Measurements from ENCODE around the gene FRG2B. TPM values are rescaled to one million over a fixed set of nuclear protein-coding genes. Genes with fewer than 3 reads are reported as not detected.

The FRG2B gene
- total RNA-seq, 1 donor from 2014 or later, result not detected

DNA sequence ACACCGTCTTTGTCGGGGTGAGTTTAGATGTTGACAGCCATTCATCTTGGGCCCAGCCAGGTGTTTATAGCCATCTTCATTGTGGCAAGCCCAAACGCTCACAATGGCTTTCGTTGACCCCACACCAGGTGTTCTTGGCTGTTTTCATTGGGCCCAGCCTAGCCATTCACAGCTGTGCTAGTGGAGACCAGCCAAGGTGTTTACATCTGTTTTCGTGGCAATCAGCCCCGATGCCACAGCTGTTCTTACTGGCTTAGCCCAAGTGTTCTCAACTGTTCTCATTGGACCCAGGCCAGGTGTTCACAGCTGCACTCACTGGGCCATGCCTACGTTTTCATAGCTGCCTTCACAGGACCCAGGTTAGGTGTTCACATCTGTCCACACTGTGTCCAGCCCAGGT lies 7.7 kb downstream of the FRG2B start:
- intact Hi-C loops (cut with micrococcal nuclease), result no loop called here
- ATAC-seq (ENCODE audit: low read depth), result no peak
- no peak for DNase-seq
- POLR2A ChIA-PET, result no interaction called here
- CTCF ChIA-PET, result no interaction called here
- no peak for TF ChIP-seq CTCF (IDR thresholded peaks at IDR 0.05)
- peaks cover 4% of the 10 kb centered on the region for H3K9me3 Mint-ChIP-seq
- H3K27me3 Mint-ChIP-seq, result peaks cover 21% of the 10 kb centered on the region
- H3K36me3 Mint-ChIP-seq (ENCODE audit: low read depth), result no peaks in the 10 kb centered on the region
- H3K27ac Mint-ChIP-seq, result no peak overlapping the region
- H3K4me1 Mint-ChIP-seq, result no peaks in the 10 kb centered on the region
- H3K4me3 Mint-ChIP-seq, result no peak overlapping the region

DNA sequence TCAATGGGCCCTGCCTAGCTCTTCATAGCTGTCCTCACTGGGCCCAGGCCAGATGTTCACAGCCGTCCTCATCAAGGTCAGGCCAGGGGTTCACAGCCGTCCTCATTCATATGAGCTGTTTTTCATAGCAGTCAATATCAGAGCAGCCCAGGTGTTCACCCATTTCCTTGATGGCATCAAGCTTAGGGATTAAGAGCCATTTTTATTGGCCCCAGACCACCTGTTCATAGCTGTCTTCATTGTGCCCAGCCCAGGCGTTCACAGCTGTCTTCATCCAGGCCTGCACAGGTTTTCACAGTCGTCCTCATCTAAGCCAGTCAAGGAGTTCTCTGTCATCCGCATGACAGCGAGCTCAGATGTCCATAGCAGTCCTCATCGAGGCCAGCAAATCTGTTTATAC lies 9.4 kb downstream of the FRG2B start:
- Mint-ChIP-seq H3K4me3 (no peak overlapping the region), H3K27ac (no peak overlapping the region), H3K36me3 (ENCODE audit: low read depth) (no peaks in the 10 kb centered on the region), H3K27me3 (peaks cover 19% of the 10 kb centered on the region), H3K9me3 (peaks cover 9% of the 10 kb centered on the region), H3K4me1 (no peaks in the 10 kb centered on the region)
- no peak for ATAC-seq (ENCODE audit: low read depth)
- ChIA-PET CTCF (no interaction called here), POLR2A (no interaction called here)
- DNase-seq, result no peak
- intact Hi-C loops (cut with micrococcal nuclease), result no loop called here
- TF ChIP-seq CTCF (IDR thresholded peaks at IDR 0.05), result no peak

GRCh38 chr10:133616371-133617130 lies 10.0 kb downstream of the FRG2B start:
- CTCF ChIA-PET, result no interaction called here
- Mint-ChIP-seq H3K4me3 (no peak overlapping the region), H3K27me3 (peaks cover 17% of the 10 kb centered on the region), H3K27ac (no peak overlapping the region), H3K9me3 (peaks cover 13% of the 10 kb centered on the region), H3K36me3 (ENCODE audit: low read depth) (no peaks in the 10 kb centered on the region), H3K4me1 (no peaks in the 10 kb centered on the region)
- DNase-seq (no peak), ATAC-seq (ENCODE audit: low read depth) (no peak)
- intact Hi-C loops (cut with micrococcal nuclease), result no loop called here
- POLR2A ChIA-PET, result interaction anchor here (0.5 kb wide), 1 partner anchor 13 kb away, joined by 3 read pairs; no protein-coding TSS in a partner anchor
- no peak for TF ChIP-seq CTCF (IDR thresholded peaks at IDR 0.05)

- no peak overlapping the region for H3K27ac Mint-ChIP-seq
- H3K27me3 Mint-ChIP-seq, result peaks cover 12% of the 10 kb centered on the region
- ChIA-PET CTCF (no interaction called here), POLR2A (no interaction called here)
- ATAC-seq (ENCODE audit: low read depth) (no peak), DNase-seq (no peak)
- intact Hi-C loops (cut with micrococcal nuclease), result no loop called here
- no peak for TF ChIP-seq CTCF (IDR thresholded peaks at IDR 0.05)
- H3K36me3 Mint-ChIP-seq (ENCODE audit: low read depth), result no peaks in the 10 kb centered on the region
- H3K4me1 Mint-ChIP-seq, result no peaks in the 10 kb centered on the region
- peaks cover 10% of the 10 kb centered on the region for H3K9me3 Mint-ChIP-seq
- H3K4me3 Mint-ChIP-seq, result no peak overlapping the region
These were observed 11.6 kb downstream of the FRG2B start for GRCh38 chr10:133614830-133615580.

DNA sequence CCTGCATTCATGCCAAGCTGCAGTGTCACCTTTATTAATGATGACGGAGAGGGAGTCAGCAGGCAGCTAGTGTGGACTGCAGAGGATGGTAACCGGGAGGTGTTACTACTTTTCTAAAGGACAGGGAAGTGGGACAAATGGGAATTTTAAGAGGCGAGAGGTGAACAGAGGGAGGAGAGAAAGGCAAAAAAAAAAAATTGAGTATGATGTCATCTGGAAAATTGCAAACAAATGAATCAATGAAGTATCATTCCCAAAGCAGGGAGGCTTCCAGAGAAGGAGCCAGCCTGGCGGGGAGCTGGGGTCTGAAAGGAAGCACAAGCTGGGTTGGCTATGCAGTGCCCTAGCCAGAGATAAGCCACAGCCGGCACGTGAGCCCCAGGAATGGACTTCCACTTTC lies 12.9 kb downstream of the FRG2B start:
- DNase-seq (no peak), ATAC-seq (ENCODE audit: low read depth) (no peak)
- ChIA-PET CTCF (interaction anchor here (0.6 kb wide), 1 partner anchor 92 kb away, joined by 4 read pairs; no protein-coding TSS in a partner anchor), POLR2A (no interaction called here)
- H3K27ac Mint-ChIP-seq, result no peak overlapping the region
- H3K36me3 Mint-ChIP-seq (ENCODE audit: low read depth), result no peaks in the 10 kb centered on the region
- intact Hi-C loops (cut with micrococcal nuclease), result no loop called here
- no peaks in the 10 kb centered on the region for H3K4me1 Mint-ChIP-seq
- H3K27me3 Mint-ChIP-seq, result peaks cover 14% of the 10 kb centered on the region
- TF ChIP-seq CTCF (IDR thresholded peaks at IDR 0.05), result no peak
- no peak overlapping the region for H3K4me3 Mint-ChIP-seq
- H3K9me3 Mint-ChIP-seq, result peaks cover 10% of the 10 kb centered on the region
